ENCODE results near the gene MGAT4A. TPM values are rescaled to one million over a fixed set of nuclear protein-coding genes. Genes with fewer than 3 reads are reported as not detected.

The MGAT4A gene
- total RNA-seq, 4 donors from 2014 or later: 12.6 to 50.0 (median 16.1) TPM

DNA sequence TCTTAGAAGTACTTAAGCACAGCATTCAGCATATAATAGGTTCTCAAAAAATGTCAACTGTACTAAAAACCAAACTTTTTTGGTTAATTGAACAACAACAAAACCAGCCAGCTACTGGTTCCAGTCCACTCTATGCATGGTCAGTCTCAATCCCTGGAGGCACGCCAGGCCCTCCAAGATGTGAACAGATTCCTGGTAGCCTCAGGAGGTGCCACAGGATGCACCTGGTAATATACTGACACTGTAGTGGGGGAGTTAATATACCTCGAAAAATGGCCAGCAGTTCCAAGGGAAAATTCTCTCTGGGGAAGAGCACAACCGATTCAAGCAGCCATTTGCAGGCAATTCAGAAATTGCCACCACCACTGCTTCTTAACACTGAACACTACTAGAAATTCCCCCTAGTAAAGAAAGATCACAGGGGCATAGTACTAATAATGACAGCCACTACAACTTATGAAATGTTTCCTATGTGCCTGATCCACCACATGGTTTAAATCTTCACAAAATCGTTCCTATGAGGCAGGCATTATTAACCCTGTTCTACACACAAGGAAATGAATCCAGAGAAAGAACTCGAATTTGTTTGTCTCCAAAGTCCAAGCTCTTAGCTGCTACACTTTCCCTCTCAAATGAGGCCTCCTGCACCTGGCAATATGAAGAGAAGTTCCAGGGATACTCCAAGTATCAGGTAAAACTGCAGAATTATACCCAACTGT lies 3.4 kb downstream of the MGAT4A start:
- Histone ChIP-seq H3K27me3 (no peaks in the 10 kb centered on the region), H3K27ac (peak overlapping the region in 3 of 4 donors; percentile 21 to 54 (median 53)), H3K9me3 (no peaks in the 10 kb centered on the region), H3K4me1 (peaks cover 0 to 47% (median 14%) of the 10 kb centered on the region in 4 donors), H3K36me3 (peaks cover 0 to 13% (median 0%) of the 10 kb centered on the region in 3 donors), H3K4me3 (peak overlapping the region in 1 of 4 donors; percentile 3)
- DNase-seq (ENCODE audit: low spot score in 2 of 2): no peak
- TF ChIP-seq, protein P1, sequence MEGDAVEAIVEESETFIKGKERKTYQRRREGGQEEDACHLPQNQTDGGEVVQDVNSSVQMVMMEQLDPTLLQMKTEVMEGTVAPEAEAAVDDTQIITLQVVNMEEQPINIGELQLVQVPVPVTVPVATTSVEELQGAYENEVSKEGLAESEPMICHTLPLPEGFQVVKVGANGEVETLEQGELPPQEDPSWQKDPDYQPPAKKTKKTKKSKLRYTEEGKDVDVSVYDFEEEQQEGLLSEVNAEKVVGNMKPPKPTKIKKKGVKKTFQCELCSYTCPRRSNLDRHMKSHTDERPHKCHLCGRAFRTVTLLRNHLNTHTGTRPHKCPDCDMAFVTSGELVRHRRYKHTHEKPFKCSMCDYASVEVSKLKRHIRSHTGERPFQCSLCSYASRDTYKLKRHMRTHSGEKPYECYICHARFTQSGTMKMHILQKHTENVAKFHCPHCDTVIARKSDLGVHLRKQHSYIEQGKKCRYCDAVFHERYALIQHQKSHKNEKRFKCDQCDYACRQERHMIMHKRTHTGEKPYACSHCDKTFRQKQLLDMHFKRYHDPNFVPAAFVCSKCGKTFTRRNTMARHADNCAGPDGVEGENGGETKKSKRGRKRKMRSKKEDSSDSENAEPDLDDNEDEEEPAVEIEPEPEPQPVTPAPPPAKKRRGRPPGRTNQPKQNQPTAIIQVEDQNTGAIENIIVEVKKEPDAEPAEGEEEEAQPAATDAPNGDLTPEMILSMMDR (IDR thresholded peaks at IDR 0.05): no peak
- TF ChIP-seq EP300 (IDR thresholded peaks at IDR 0.05) (no peak), POLR2A (IDR thresholded peaks at IDR 0.05) (no peak)
- WGBS, 2 donors: 46 to 49% methylated on average over 5 of the region's 5 CpGs

DNA sequence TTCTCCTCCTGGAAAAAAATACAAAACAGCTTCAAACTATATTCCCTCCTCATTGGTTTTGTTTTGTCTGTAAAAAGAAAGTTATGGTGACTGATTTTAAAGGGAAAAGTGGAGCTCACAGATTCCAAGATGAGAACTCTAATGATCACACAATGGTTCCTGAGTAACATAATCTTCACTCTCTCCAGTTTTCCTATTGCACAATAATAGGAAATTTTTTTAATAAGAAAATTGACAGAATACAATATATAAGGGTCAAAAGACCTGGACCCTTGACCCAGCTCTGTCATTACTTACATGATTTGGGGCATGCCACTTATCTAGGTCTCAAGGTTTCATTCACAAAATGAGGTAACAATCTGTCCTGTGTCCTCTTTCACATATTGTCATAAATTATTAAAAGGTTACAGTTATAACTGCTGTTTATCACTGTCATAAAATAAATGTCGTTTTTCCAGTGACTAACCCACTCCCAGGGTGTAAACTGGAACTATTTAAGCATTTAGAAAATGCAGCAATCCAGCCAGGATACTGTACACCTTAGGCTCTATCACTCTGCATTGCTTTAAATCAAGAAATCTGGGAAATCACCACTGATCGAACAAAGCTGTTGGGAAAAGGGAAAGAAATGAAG lies 4.1 kb downstream of the MGAT4A start:
- H3K36me3 ChIP-seq: peaks cover 0 to 20% (median 0%) of the 10 kb centered on the region in 3 donors
- no peak for DNase-seq (ENCODE audit: low spot score in 2 of 2)
- 48 to 56% methylated on average over 2 of the region's 2 CpGs for WGBS, 2 donors
- peak overlapping the region in 1 of 4 donors; percentile 3 for H3K4me3 ChIP-seq
- H3K27me3 ChIP-seq: no peaks in the 10 kb centered on the region
- TF ChIP-seq EP300 (IDR thresholded peaks at IDR 0.05) (no peak), POLR2A (IDR thresholded peaks at IDR 0.05) (no peak)
- TF ChIP-seq, protein P1 (IDR thresholded peaks at IDR 0.05): no peak
- H3K27ac ChIP-seq: peak overlapping the region in 3 of 4 donors; percentile 2 to 54 (median 21)
- H3K4me1 ChIP-seq: peaks cover 0 to 42% (median 12%) of the 10 kb centered on the region in 4 donors
- H3K9me3 ChIP-seq: no peaks in the 10 kb centered on the region

- DNase-seq (ENCODE audit: low spot score in 2 of 2): no peak
- Histone ChIP-seq H3K4me3 (peak overlapping the region in 1 of 4 donors; percentile 7), H3K4me1 (peaks cover 0 to 39% (median 11%) of the 10 kb centered on the region in 4 donors), H3K27me3 (no peaks in the 10 kb centered on the region), H3K9me3 (peaks cover 0 to 6% (median 0%) of the 10 kb centered on the region in 4 donors), H3K27ac (no peak overlapping the region), H3K36me3 (peaks cover 0 to 24% (median 0%) of the 10 kb centered on the region in 3 donors)
- 78 to 83% methylated on average over 8 of the region's 8 CpGs for WGBS, 2 donors
- TF ChIP-seq, protein P1 (IDR thresholded peaks at IDR 0.05): no peak
- TF ChIP-seq POLR2A (IDR thresholded peaks at IDR 0.05) (no peak), EP300 (IDR thresholded peaks at IDR 0.05) (no peak)
Observed at GRCh38 chr2:98726205-98726604, 4.7 kb downstream of the MGAT4A start.

DNA sequence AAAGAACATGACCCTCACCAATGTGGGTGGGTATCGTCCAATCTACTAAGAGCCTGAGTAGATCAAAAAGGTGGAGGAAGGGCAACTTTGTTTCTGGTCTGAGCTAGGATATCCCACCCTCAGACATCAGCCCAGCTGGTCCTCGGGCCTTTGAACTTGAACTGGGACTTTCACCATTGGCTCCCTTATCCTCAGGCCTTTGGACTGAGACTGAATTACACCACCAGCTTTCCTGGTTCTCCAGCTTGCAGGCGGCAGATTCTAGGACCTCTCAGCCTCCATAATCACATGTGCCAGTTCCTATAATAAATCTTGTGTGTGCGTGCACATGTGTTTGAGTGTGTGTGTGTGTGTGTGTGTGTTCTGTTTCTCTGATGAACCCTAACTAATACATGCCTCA lies 10.6 kb downstream of the MGAT4A start:
- 98 to 99% methylated on average over 4 of the region's 4 CpGs for WGBS, 2 donors
- no peak overlapping the region for H3K4me3 ChIP-seq
- no peak for TF ChIP-seq EP300 (IDR thresholded peaks at IDR 0.05)
- no peak for DNase-seq (ENCODE audit: low spot score in 2 of 2)
- H3K36me3 ChIP-seq: peaks cover 0 to 44% (median 0%) of the 10 kb centered on the region in 3 donors
- no peaks in the 10 kb centered on the region for H3K27me3 ChIP-seq
- H3K27ac ChIP-seq: no peak overlapping the region
- H3K9me3 ChIP-seq: peaks cover 0 to 18% (median 0%) of the 10 kb centered on the region in 4 donors
- H3K4me1 ChIP-seq: no peaks in the 10 kb centered on the region

- TF ChIP-seq, protein P1 (IDR thresholded peaks at IDR 0.05): no peak
- TF ChIP-seq EP300 (IDR thresholded peaks at IDR 0.05): no peak
- TF ChIP-seq POLR2A (IDR thresholded peaks at IDR 0.05): no peak
- Histone ChIP-seq H3K27me3 (no peaks in the 10 kb centered on the region), H3K4me3 (no peak overlapping the region), H3K4me1 (no peaks in the 10 kb centered on the region), H3K36me3 (peaks cover 0 to 31% (median 0%) of the 10 kb centered on the region in 3 donors), H3K9me3 (peaks cover 0 to 18% (median 0%) of the 10 kb centered on the region in 4 donors), H3K27ac (no peak overlapping the region)
- 67% methylated on average over 6 of the region's 6 CpGs for WGBS, 2 donors
- DNase-seq (ENCODE audit: low spot score in 2 of 2): no peak
Observed at GRCh38 chr2:98717621-98718020, 13.3 kb downstream of the MGAT4A start.
